IPS-18a (cell line): ENCODE measurements around the gene CARHSP1.

Experiments
- H3K27ac ChIP-seq: one replicate; pipeline ENCODE4 v1.5.1; 2013; ENCODE audit warnings: low read length
- H3K27me3 ChIP-seq: one replicate; pipeline ENCODE4 v1.6.1; 2013; ENCODE audit warnings: mild to moderate bottlenecking, low read length; ENCODE audit not compliant: control insufficient read depth, insufficient read depth
- H3K36me3 ChIP-seq: one replicate; pipeline ENCODE4 v1.6.1; 2013; ENCODE audit warnings: low read depth, low read length; ENCODE audit not compliant: control insufficient read depth
- H3K4me1 ChIP-seq: one replicate; pipeline ENCODE4 v1.6.1; 2013; ENCODE audit warnings: low read depth, low read length; ENCODE audit not compliant: control insufficient read depth
- H3K4me3 ChIP-seq: one replicate; pipeline ENCODE4 v1.5.1; 2013; ENCODE audit warnings: low read length
- H3K9ac ChIP-seq: one replicate; pipeline ENCODE4 v1.6.1; 2013; ENCODE audit warnings: mild to moderate bottlenecking, low read length, moderate library complexity
- H3K9me3 ChIP-seq: one replicate; pipeline ENCODE4 v1.6.1; 2013; ENCODE audit warnings: low read depth, low read length; ENCODE audit not compliant: control insufficient read depth

Gene CARHSP1

GRCh38 chr16:8858994-8859912, 9.6 kb downstream of the CARHSP1 start:
- no peak overlapping the region for H3K4me3 ChIP-seq
- no peak overlapping the region for H3K27ac ChIP-seq
- H3K9me3 ChIP-seq, result no peaks in the 10 kb centered on the region
- H3K27me3 ChIP-seq, result no peaks in the 10 kb centered on the region
- H3K36me3 ChIP-seq, result peaks cover 47% of the 10 kb centered on the region
- H3K4me1 ChIP-seq, result peaks cover 5% of the 10 kb centered on the region
- no peak overlapping the region for H3K9ac ChIP-seq

GRCh38 chr16:8855972-8856371, 12.8 kb downstream of the CARHSP1 start:
- H3K4me1 ChIP-seq, result peaks cover 4% of the 10 kb centered on the region
- H3K4me3 ChIP-seq, result no peak overlapping the region
- peaks cover 60% of the 10 kb centered on the region for H3K36me3 ChIP-seq
- no peak overlapping the region for H3K27ac ChIP-seq
- no peaks in the 10 kb centered on the region for H3K27me3 ChIP-seq
- H3K9me3 ChIP-seq, result no peaks in the 10 kb centered on the region
- no peak overlapping the region for H3K9ac ChIP-seq

- Histone ChIP-seq H3K27ac (no peak overlapping the region), H3K4me1 (peaks cover 4% of the 10 kb centered on the region), H3K4me3 (no peak overlapping the region), H3K9me3 (no peaks in the 10 kb centered on the region), H3K36me3 (peaks cover 65% of the 10 kb centered on the region), H3K9ac (no peak overlapping the region), H3K27me3 (no peaks in the 10 kb centered on the region)
Observed at GRCh38 chr16:8855051-8855786, 13.6 kb downstream of the CARHSP1 start.

GRCh38 chr16:8854298-8854948, 14.4 kb downstream of the CARHSP1 start:
- H3K27me3 ChIP-seq, result no peaks in the 10 kb centered on the region
- no peak overlapping the region for H3K4me3 ChIP-seq
- peaks cover 72% of the 10 kb centered on the region for H3K36me3 ChIP-seq
- no peaks in the 10 kb centered on the region for H3K9me3 ChIP-seq
- peaks cover 4% of the 10 kb centered on the region for H3K4me1 ChIP-seq
- no peak overlapping the region for H3K27ac ChIP-seq
- H3K9ac ChIP-seq, result no peak overlapping the region

GRCh38 chr16:8853611-8854010, 15.2 kb downstream of the CARHSP1 start:
- Histone ChIP-seq H3K36me3 (peaks cover 72% of the 10 kb centered on the region), H3K27me3 (no peaks in the 10 kb centered on the region), H3K9me3 (no peaks in the 10 kb centered on the region), H3K27ac (no peak overlapping the region), H3K4me1 (peaks cover 4% of the 10 kb centered on the region), H3K9ac (no peak overlapping the region), H3K4me3 (no peak overlapping the region)

GRCh38 chr16:8853150-8853549, 15.7 kb downstream of the CARHSP1 start:
- Histone ChIP-seq H3K27me3 (no peaks in the 10 kb centered on the region), H3K9me3 (no peaks in the 10 kb centered on the region), H3K4me1 (peaks cover 4% of the 10 kb centered on the region), H3K4me3 (no peak overlapping the region), H3K9ac (no peak overlapping the region), H3K36me3 (peaks cover 71% of the 10 kb centered on the region), H3K27ac (no peak overlapping the region)

- Histone ChIP-seq H3K36me3 (peaks cover 69% of the 10 kb centered on the region), H3K9me3 (no peaks in the 10 kb centered on the region), H3K9ac (no peak overlapping the region), H3K27ac (no peak overlapping the region), H3K4me3 (no peak overlapping the region), H3K27me3 (no peaks in the 10 kb centered on the region), H3K4me1 (peaks cover 4% of the 10 kb centered on the region)
Observed at GRCh38 chr16:8852534-8852933, 16.3 kb downstream of the CARHSP1 start.

- Histone ChIP-seq H3K9ac (no peak overlapping the region), H3K4me3 (no peak overlapping the region), H3K36me3 (peaks cover 67% of the 10 kb centered on the region), H3K4me1 (peaks cover 4% of the 10 kb centered on the region), H3K27me3 (no peaks in the 10 kb centered on the region), H3K27ac (no peak overlapping the region), H3K9me3 (no peaks in the 10 kb centered on the region)
Observed at GRCh38 chr16:8851761-8852403, 16.9 kb downstream of the CARHSP1 start.

GRCh38 chr16:8850279-8850885, 18.4 kb downstream of the CARHSP1 start:
- H3K27me3 ChIP-seq, result no peaks in the 10 kb centered on the region
- H3K9me3 ChIP-seq, result no peaks in the 10 kb centered on the region
- H3K4me3 ChIP-seq, result no peak overlapping the region
- H3K36me3 ChIP-seq, result peaks cover 52% of the 10 kb centered on the region
- no peak overlapping the region for H3K9ac ChIP-seq
- no peak overlapping the region for H3K27ac ChIP-seq
- H3K4me1 ChIP-seq, result peaks cover 4% of the 10 kb centered on the region

GRCh38 chr16:8849411-8850011, 19.3 kb downstream of the CARHSP1 start:
- Histone ChIP-seq H3K27ac (no peak overlapping the region), H3K36me3 (peaks cover 43% of the 10 kb centered on the region), H3K27me3 (no peaks in the 10 kb centered on the region), H3K4me1 (peaks cover 4% of the 10 kb centered on the region), H3K4me3 (no peak overlapping the region), H3K9me3 (no peaks in the 10 kb centered on the region), H3K9ac (no peak overlapping the region)
